ENCODE measurements around the gene SP1. TPM values are rescaled to one million over a fixed set of nuclear protein-coding genes. Genes with fewer than 3 reads are reported as not detected.

The SP1 gene
- total RNA-seq, 1 experiment from 2014 or later, result 87.2 TPM

DNA sequence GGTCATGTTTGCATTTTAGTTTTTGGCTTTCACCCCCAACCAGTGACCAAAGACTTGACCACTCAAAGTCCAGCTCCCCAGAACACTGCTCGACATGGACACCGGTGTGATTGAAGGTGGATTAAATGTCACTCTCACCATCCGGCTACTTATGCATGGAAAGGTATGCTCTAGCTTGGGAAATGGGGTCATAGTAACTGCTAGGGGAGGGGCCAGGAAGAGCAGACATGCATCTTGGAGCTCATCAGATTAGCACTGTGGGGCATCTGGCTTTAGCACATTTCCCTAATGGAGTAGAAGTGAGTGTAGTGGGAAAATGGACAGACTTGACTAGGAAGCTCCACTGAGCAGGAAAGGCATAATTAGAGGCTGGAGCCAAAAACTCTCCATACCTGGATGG is 74.7 kb downstream of the SP1 start:
- no peak for ATAC-seq
- Mint-ChIP-seq H3K27me3 (ENCODE audit: low read depth) (no peaks in the 10 kb centered on the region), H3K9me3 (no peaks in the 10 kb centered on the region), H3K27ac (peak overlapping the region; percentile 92), H3K4me1 (peaks cover 28% of the 10 kb centered on the region), H3K36me3 (peaks cover 65% of the 10 kb centered on the region), H3K4me3 (peak overlapping the region; percentile 96)
- POLR2A ChIA-PET, result interaction anchor here (1.1 to 1.6 kb wide), 3 partner anchors 11 to 46 kb away, joined by 3 to 5 read pairs (median 4); partner anchors contain the start of gene TARBP2
- CTCF ChIA-PET, result interaction anchor here (0.9 to 1.2 kb wide), 2 partner anchors 22 to 34 kb away, joined by 3 read pairs; no protein-coding TSS in a partner anchor
- TF ChIP-seq, protein P1, sequence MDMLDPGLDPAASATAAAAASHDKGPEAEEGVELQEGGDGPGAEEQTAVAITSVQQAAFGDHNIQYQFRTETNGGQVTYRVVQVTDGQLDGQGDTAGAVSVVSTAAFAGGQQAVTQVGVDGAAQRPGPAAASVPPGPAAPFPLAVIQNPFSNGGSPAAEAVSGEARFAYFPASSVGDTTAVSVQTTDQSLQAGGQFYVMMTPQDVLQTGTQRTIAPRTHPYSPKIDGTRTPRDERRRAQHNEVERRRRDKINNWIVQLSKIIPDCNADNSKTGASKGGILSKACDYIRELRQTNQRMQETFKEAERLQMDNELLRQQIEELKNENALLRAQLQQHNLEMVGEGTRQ (CRISPR knock-in tag; IDR thresholded peaks at IDR 0.05), result no peak
- TF ChIP-seq, protein P2, sequence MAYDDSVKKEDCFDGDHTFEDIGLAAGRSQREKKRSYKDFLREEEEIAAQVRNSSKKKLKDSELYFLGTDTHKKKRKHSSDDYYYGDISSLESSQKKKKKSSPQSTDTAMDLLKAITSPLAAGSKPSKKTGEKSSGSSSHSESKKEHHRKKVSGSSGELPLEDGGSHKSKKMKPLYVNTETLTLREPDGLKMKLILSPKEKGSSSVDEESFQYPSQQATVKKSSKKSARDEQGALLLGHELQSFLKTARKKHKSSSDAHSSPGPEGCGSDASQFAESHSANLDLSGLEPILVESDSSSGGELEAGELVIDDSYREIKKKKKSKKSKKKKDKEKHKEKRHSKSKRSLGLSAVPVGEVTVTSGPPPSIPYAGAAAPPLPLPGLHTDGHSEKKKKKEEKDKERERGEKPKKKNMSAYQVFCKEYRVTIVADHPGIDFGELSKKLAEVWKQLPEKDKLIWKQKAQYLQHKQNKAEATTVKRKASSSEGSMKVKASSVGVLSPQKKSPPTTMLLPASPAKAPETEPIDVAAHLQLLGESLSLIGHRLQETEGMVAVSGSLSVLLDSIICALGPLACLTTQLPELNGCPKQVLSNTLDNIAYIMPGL (CRISPR knock-in tag; IDR thresholded peaks at IDR 0.05), result no peak
- TF ChIP-seq, protein P3, sequence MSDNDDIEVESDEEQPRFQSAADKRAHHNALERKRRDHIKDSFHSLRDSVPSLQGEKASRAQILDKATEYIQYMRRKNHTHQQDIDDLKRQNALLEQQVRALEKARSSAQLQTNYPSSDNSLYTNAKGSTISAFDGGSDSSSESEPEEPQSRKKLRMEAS (CRISPR knock-in tag; IDR thresholded peaks at IDR 0.05), result no peak
- no peak for TF ChIP-seq TEAD4 (CRISPR knock-in tag; IDR thresholded peaks at IDR 0.05)
- no peak for TF ChIP-seq ESRRA (CRISPR knock-in tag; IDR thresholded peaks at IDR 0.05; ENCODE audit: borderline replicate concordance)
- TF ChIP-seq JUN (CRISPR knock-in tag; IDR thresholded peaks at IDR 0.05), result no peak
- TF ChIP-seq, protein P4, sequence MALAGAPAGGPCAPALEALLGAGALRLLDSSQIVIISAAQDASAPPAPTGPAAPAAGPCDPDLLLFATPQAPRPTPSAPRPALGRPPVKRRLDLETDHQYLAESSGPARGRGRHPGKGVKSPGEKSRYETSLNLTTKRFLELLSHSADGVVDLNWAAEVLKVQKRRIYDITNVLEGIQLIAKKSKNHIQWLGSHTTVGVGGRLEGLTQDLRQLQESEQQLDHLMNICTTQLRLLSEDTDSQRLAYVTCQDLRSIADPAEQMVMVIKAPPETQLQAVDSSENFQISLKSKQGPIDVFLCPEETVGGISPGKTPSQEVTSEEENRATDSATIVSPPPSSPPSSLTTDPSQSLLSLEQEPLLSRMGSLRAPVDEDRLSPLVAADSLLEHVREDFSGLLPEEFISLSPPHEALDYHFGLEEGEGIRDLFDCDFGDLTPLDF (CRISPR knock-in tag; IDR thresholded peaks at IDR 0.05), result no peak
- TF ChIP-seq ELF4 (CRISPR knock-in tag; IDR thresholded peaks at IDR 0.05; ENCODE audit: low read depth), result no peak
- no peak for TF ChIP-seq IRF2 (CRISPR knock-in tag; IDR thresholded peaks at IDR 0.05; ENCODE audit: borderline replicate concordance, low read depth)
- DNase-seq (ENCODE audit: low spot score), result no peak

DNA sequence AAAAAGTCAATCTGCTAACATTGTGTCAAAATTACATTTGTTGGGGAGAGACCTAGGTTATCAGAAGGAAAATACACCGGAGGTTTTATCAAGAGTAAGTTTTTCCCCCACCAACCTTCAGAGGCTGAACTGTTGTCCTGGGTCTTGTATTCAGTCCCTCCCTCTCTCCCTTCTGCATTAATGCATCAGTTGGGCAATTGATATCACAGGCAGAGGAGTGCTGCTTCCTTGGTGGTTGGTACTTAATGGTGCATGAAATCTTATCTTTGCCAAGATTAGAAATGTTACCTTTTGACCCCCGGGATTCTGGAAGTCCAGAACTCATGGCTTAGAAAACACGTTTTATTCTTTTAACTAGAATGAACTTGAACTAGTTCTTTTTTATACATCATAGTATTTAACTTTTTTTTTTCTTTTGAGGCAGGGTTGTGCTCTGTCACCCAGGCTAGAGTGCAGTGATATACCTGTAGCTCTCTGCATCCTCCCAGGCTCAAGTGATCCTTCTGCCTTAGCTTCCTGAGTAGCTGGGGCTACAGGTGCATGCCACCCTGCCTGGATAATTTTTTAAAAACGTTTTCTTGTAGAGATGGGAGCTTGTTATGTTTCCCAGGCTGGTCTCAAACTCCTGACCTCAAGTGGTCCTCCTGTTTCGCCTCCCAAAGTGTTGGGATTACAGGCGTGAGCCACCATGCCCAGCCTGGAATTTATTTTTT is 76.8 kb downstream of the SP1 start:
- Mint-ChIP-seq H3K9me3 (no peaks in the 10 kb centered on the region), H3K4me3 (no peak overlapping the region), H3K36me3 (peaks cover 86% of the 10 kb centered on the region), H3K27me3 (ENCODE audit: low read depth) (no peaks in the 10 kb centered on the region), H3K27ac (no peak overlapping the region), H3K4me1 (peaks cover 38% of the 10 kb centered on the region)
- ChIA-PET POLR2A (interaction anchor here (0.6 kb wide), 1 partner anchor 15 kb away, joined by 3 read pairs; no protein-coding TSS in a partner anchor), CTCF (interaction anchor here (1.0 kb wide), 1 partner anchor 20 kb away, joined by 3 read pairs; no protein-coding TSS in a partner anchor)
- ATAC-seq (no peak), DNase-seq (ENCODE audit: low spot score) (no peak)
- TF ChIP-seq, protein P5, sequence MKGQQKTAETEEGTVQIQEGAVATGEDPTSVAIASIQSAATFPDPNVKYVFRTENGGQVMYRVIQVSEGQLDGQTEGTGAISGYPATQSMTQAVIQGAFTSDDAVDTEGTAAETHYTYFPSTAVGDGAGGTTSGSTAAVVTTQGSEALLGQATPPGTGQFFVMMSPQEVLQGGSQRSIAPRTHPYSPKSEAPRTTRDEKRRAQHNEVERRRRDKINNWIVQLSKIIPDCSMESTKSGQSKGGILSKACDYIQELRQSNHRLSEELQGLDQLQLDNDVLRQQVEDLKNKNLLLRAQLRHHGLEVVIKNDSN (CRISPR knock-in tag; IDR thresholded peaks at IDR 0.05), result no peak
- TF ChIP-seq NFATC4 (CRISPR knock-in tag; IDR thresholded peaks at IDR 0.05), result 0 out of 2 replicates have a peak, but pooled peaks have one; percentile 31

DNA sequence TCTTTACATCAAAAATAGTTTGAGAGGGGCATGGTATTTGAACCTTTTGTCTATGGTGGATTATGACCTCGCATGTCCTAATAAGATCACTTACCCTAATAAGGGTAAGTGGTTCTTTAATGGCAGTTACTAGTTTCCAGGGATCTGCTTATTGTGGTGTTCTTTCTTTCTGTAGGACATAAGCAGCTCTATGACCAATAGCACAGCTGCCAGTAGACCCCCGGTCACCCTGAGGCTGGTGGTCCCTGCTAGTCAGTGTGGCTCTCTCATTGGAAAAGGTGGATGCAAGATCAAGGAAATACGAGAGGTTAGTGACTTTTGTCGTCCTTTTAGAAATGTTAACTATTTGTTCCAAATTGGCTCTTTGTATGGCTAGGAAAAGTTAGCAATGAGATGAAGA is 79.1 kb downstream of the SP1 start:
- ChIA-PET POLR2A (interaction anchor here (0.7 to 1.0 kb wide), 2 partner anchors 16 to 64 kb away, joined by 4 read pairs; no protein-coding TSS in a partner anchor), CTCF (interaction anchor here (0.9 to 1.0 kb wide), 2 partner anchors 18 to 23 kb away, joined by 3 read pairs; no protein-coding TSS in a partner anchor)
- ATAC-seq (no peak), DNase-seq (ENCODE audit: low spot score) (no peak)
- Mint-ChIP-seq H3K27ac (peak overlapping the region; percentile 9; the same call in 1 of the 2 replicates), H3K27me3 (ENCODE audit: low read depth) (no peaks in the 10 kb centered on the region), H3K4me3 (no peak overlapping the region), H3K4me1 (peaks cover 44% of the 10 kb centered on the region), H3K9me3 (no peaks in the 10 kb centered on the region), H3K36me3 (peaks cover 95% of the 10 kb centered on the region)
- TF ChIP-seq, protein P6, sequence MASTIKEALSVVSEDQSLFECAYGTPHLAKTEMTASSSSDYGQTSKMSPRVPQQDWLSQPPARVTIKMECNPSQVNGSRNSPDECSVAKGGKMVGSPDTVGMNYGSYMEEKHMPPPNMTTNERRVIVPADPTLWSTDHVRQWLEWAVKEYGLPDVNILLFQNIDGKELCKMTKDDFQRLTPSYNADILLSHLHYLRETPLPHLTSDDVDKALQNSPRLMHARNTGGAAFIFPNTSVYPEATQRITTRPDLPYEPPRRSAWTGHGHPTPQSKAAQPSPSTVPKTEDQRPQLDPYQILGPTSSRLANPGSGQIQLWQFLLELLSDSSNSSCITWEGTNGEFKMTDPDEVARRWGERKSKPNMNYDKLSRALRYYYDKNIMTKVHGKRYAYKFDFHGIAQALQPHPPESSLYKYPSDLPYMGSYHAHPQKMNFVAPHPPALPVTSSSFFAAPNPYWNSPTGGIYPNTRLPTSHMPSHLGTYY (CRISPR knock-in tag; IDR thresholded peaks at IDR 0.05), result 0 out of 2 replicates have a peak, but pooled peaks have one; percentile 58
- TF ChIP-seq, protein P5 (CRISPR knock-in tag; IDR thresholded peaks at IDR 0.05), result no peak
